Motor neuron (in vitro differentiated cells): ENCODE measurements around the gene NRXN3. TPM values are rescaled to one million over a fixed set of nuclear protein-coding genes. Genes with fewer than 3 reads are reported as not detected.
A peak's percentile ranks its signal among the peaks of the same experiment; 100 is the strongest.

Source experiments
- ATAC-seq, 8 experiments: fragments of 200-7000 bp; cut with Tn5 transposase; replicated peaks in 6 of 8; 2 replicates each; pipeline ENCODE4 v1.8.0; 2021; ENCODE audit warnings: mild to moderate bottlenecking in 8 of 8, moderate library complexity in 8 of 8
- H3K27ac ChIP-seq, 2 donors: fragments of 250-450 bp; sonication (Bioruptor Pico); 2 replicates each; pipeline ENCODE4 v1.9.0; 2021; ENCODE audit warnings: antibody characterized with exemption in 2 of 2, mild to moderate bottlenecking in 2 of 2, moderate library complexity in 1 of 2
- H3K4me1 ChIP-seq, 2 donors: fragments of 250-450 bp; sonication (Bioruptor Pico); replicated peaks in 1 of 2; 2 replicates each; pipeline ENCODE4 v1.6.1; 2021; ENCODE audit warnings: antibody characterized with exemption in 2 of 2, mild to moderate bottlenecking in 2 of 2, moderate library complexity in 1 of 2
- H3K4me3 ChIP-seq, 5 donors: fragments of 250-450 bp; sonication (Bioruptor Pico); 2 replicates each; pipeline ENCODE4 v1.9.0; 2021; ENCODE audit warnings: antibody characterized with exemption in 5 of 5, mild to moderate bottlenecking in 5 of 5, moderate library complexity in 4 of 5
- whole genome bisulfite sequencing, 10 experiments: fragments of 450-650 bp; shearing (Covaris generic); methylation state at CpG; one replicate each; pipeline ENCODE4 v1.0.0; 2022; 5-methylcytosine and 5-hydroxymethylcytosine counted together
- in situ Hi-C, 9 experiments: fragments of 400-800 bp; cut with MboI; loops; one replicate each; pipeline ENCODE4 v1.15.0; 2021; ENCODE audit warnings: low sequenced_read_pairs in 9 of 9, low pct_unique_long_range_greater_than_20kb in 2 of 9; ENCODE audit not compliant: unreplicated experiment in 9 of 9
- total RNA-seq, 8 experiments: library from RNA; unstranded; fragments of 300-600 nt; gene quantifications; 2 replicates each; pipeline versions ENCODE4 v1.2.3 to v1.2.4, GENCODE V29; 2022

The NRXN3 gene
- total RNA-seq, 8 experiments from 2014 or later: 1.1 to 16.5 (median 12.9) TPM

DNA sequence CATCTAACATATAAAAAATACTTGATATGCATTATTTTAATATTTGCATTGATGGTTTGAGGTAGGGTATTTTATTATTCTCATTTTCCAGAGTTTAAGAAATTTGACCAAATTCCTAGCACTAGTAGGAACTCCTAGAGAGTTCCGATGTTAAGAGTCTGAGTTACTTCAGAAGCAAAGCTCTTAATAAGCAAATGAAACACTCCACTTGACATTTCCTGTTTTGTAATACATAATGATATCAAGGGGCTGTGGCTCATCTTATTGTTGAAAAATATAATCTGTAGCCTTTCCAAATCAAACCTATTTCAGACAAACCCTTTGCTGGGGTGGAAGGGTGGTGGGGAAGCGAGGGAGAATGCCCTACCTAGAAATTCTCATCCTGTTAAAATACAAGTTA, 1685.6 kb downstream of the NRXN3 start:
- in situ Hi-C loops: no loop called here
- no peak overlapping the region for H3K27ac ChIP-seq
- H3K4me1 ChIP-seq: peaks cover 4 to 6% of the 10 kb centered on the region in 2 donors
- no peak for ATAC-seq
- H3K4me3 ChIP-seq: no peak overlapping the region
- 47 to 100% (median 88%) methylated on average over 1 to 2 of the region's 2 CpGs; no CpG with 5 or more reads in 2 of the 10 experiments for WGBS, 10 experiments

DNA sequence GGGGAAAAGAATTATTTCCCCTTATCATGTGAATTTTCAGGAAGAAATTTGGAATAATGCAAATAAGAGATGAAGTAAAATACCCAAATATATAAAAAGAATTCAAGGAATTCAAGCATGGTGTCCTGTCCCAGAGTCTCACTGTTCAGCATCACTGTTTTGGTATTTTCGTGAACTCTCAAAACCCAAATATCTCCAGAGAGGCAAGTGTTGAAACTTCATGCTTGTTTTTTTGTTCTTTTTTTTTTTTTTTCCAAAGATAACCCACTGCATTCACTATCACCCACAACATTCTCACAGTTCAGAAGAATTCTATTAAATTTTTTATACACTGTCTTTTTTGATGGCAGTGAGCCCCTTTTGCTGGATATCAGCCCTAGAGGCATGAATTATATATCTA, 1686.2 kb downstream of the NRXN3 start:
- Histone ChIP-seq H3K4me3 (no peak overlapping the region), H3K27ac (no peak overlapping the region), H3K4me1 (peaks cover 4 to 6% of the 10 kb centered on the region in 2 donors)
- in situ Hi-C loops: no loop called here
- ATAC-seq: no peak
- 29 to 100% (median 71%) methylated on average over 1 of the region's 1 CpG; no CpG with 5 or more reads in 2 of the 10 experiments for WGBS, 10 experiments

DNA sequence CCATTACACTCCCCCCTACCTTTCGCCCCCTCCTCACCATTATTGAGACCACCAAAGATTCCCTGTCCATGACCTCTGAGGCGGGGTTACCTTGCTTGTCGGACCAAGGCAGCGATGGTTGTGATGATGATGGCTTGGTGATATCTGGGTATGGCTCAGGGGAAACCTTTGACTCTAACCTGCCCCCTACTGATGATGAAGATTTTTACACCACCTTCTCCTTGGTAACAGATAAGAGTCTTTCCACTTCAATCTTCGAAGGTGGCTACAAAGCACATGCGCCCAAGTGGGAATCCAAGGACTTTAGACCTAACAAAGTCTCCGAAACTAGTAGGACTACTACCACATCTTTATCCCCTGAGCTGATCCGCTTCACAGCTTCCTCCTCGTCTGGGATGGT, 1690.9 kb downstream of the NRXN3 start:
- ATAC-seq: no peak
- no peak overlapping the region for H3K4me3 ChIP-seq
- in situ Hi-C loops: no loop called here
- WGBS, 10 experiments: 38 to 100% (median 82%) methylated on average over 1 to 9 of the region's 9 CpGs
- peaks cover 0 to 4% of the 10 kb centered on the region in 2 donors for H3K4me1 ChIP-seq
- no peak overlapping the region for H3K27ac ChIP-seq

DNA sequence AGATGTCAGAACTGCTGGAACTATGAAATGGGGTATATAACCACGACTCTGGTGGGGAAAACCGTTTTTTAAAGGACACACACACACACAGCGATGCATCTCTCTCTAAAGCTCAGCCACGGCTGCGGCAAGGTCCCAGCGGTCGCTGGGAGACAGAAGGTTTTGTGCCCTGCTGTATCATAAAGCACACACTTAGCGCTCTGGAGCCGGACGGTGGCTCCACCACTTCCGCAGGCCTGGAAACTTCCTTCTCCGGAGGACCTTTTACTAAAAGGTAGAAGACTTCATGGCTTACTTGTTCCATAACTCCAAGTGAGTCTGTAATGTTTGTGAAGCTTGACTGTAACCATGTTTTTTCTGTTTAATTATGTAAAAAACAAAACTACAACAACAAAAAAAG, 1691.9 kb downstream of the NRXN3 start:
- Histone ChIP-seq H3K4me1 (peaks cover 0 to 4% of the 10 kb centered on the region in 2 donors), H3K4me3 (no peak overlapping the region), H3K27ac (no peak overlapping the region)
- ATAC-seq: no peak
- WGBS, 10 experiments: 74 to 100% (median 95%) methylated on average over 2 to 10 of the region's 12 CpGs
- in situ Hi-C loops: no loop called here

DNA sequence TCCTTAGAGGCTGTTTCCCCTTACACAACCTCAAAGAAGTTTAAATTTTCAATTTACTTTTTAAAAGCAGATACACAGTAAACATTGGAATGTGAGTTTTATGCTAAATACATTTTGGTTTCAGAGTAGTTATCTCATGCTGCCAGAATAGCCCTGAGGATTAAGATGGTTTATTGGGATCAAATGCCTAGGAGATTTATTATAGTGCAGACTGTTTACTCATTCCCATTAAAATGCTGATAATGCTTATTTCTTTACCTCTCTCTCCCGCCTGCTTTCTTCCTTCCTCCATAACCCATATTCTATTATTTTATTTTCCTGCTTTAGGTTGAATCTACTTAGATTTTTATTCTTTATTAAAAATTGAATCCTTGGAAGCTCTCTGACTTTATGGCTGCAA, 1701.0 kb downstream of the NRXN3 start:
- no peak overlapping the region for H3K27ac ChIP-seq
- in situ Hi-C loops: no loop called here
- ATAC-seq: peak in 1 of 8 experiments; percentile 69
- peaks cover 0 to 7% of the 10 kb centered on the region in 2 donors for H3K4me1 ChIP-seq
- 17 to 100% (median 83%) methylated on average over 1 of the region's 1 CpG; no CpG with 5 or more reads in 1 of the 10 experiments for WGBS, 10 experiments
- H3K4me3 ChIP-seq: no peak overlapping the region

DNA sequence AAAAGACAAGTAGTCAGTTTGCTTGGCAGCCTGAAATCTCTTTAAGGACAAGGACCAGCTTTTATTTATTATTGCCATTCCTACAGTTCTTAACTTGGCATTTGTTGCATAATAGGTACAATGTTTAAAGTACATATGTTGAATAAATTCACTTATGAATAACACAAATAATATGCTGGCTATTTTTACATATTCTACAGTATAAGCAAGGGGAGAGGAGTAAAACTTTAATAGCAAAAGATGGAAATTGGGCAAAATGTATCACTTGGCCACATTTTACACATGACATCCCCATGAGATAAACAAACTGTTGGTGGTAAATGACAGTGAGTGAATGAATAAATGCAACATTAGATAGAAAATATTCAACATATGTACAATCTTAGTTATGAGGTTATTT, 1708.1 kb downstream of the NRXN3 start:
- ATAC-seq: peak in 1 of 8 experiments; percentile 82
- Histone ChIP-seq H3K4me3 (no peak overlapping the region), H3K4me1 (peaks cover 7 to 24% of the 10 kb centered on the region in 2 donors), H3K27ac (no peak overlapping the region)
- in situ Hi-C loops: no loop called here

DNA sequence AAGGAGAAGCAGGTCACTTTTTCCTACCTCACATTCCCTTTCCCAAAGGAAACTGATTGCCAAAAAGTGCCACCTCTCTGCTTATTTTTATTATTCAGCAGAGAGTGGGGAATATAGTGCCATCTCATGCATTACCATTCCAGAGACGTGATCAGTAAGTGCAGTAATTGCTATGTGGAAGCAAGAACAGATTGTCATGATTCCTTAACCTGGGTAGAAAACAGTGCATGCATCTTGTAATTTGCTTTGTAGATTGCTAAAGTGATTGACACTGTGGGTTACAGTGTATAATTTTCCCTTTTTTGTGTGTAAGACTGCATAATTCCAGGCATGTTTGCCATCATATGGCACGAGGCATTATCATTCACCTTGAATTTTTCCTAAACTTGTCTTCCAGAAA, 1708.6 kb downstream of the NRXN3 start:
- H3K4me3 ChIP-seq: no peak overlapping the region
- no peak overlapping the region for H3K27ac ChIP-seq
- peaks cover 7 to 24% of the 10 kb centered on the region in 2 donors for H3K4me1 ChIP-seq
- in situ Hi-C loops: no loop called here
- ATAC-seq: peak in 1 of 8 experiments; percentile 36
- 33 to 100% (median 80%) methylated on average over 1 to 2 of the region's 2 CpGs; no CpG with 5 or more reads in 1 of the 10 experiments for WGBS, 10 experiments

DNA sequence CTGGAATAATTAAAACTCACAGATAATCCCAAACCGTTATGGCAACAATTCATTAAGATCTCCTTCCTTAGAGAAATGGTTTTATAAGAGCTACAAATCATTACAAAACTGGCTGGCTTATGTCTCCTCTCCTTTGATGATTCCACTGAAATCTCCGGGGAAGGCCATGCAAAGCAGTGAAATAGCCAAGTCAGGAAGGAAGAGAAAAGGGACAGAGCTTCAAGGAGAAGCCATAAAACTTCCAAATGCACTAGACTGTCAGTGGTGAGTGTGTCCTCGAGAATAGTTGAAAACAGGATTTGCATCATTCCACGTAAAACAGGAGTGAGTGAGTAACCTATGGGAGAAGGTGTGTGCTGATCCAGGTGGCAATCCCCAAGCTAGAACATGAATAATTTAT, 1711.1 kb downstream of the NRXN3 start:
- in situ Hi-C loops: no loop called here
- Histone ChIP-seq H3K27ac (no peak overlapping the region), H3K4me1 (peaks cover 7 to 24% of the 10 kb centered on the region in 2 donors), H3K4me3 (no peak overlapping the region)
- peak in 4 of 8 experiments; percentile 18 to 83 (median 69) for ATAC-seq
- 14 to 81% (median 40%) methylated on average over 1 to 4 of the region's 4 CpGs; no CpG with 5 or more reads in 1 of the 10 experiments for WGBS, 10 experiments

DNA sequence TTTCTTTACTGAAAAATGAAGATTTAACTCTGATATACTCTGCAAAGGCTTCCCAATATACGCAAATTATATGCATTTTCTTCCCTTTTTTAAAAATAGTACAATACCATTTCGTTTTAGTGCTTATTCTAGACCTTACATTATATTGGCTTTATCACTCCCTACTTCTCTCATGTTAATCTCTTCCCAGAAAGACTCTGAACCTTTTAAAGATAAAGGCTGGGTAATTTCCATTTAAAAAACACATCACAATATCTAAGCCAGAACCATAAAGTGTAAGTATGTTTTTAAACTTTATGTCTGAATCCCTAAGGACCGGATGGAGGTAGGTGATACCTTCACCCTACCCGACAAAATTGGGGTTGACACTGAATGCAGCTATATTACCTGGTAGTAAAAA, 1720.4 kb downstream of the NRXN3 start:
- H3K27ac ChIP-seq: no peak overlapping the region
- WGBS, 10 experiments: 11 to 96% (median 66%) methylated on average over 2 to 4 of the region's 4 CpGs
- ATAC-seq: no peak
- in situ Hi-C loops: no loop called here
- H3K4me1 ChIP-seq: no peaks in the 10 kb centered on the region
- H3K4me3 ChIP-seq: no peak overlapping the region

DNA sequence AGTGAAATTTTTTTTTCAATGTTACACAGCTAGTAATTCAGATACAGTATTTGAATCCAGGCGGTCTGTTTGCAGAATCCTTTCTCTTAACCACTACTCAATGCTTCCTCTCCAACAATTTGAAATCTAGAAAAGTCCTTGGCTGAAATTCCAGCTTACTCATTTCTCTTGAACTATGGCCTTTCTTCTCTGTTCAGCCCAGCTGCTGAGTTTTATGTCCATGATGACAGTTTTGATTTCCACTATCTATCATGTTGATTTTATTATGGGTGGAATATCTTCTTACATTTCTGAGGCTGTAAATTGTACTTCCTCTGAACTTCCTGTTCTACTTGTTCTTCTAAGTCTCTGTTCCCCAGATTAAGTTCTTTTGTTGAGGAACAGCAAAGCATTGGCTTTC, 1725.8 kb downstream of the NRXN3 start:
- Histone ChIP-seq H3K4me1 (no peaks in the 10 kb centered on the region), H3K4me3 (no peak overlapping the region), H3K27ac (no peak overlapping the region)
- peak in 4 of 8 experiments; percentile 13 to 93 (median 58) for ATAC-seq
- in situ Hi-C loops: no loop called here
- 0 to 100% (median 88%) methylated on average over 1 of the region's 1 CpG for WGBS, 10 experiments

DNA sequence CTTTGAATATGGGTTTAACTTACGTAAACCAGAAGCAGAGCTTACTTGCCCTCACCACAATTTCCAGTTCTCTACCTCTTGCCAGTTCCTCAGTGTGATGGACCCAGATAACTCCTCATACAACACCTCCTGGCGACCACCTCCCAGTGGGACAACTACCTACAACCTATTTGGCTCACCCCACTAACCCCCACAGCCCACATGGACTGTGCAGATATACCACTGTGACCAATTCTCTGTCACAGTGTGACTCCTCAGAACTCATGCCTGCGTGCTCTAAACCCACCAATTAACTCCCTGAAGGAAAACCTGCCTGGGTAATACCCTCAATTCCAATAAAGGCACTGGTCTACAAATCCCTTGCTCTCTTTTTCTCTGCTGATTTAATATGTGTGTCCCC, 1729.4 kb downstream of the NRXN3 start:
- no peak for ATAC-seq
- Histone ChIP-seq H3K4me1 (no peaks in the 10 kb centered on the region), H3K27ac (no peak overlapping the region), H3K4me3 (no peak overlapping the region)
- 55 to 100% (median 72%) methylated on average over 1 to 3 of the region's 3 CpGs; no CpG with 5 or more reads in 4 of the 10 experiments for WGBS, 10 experiments
- in situ Hi-C loops: no loop called here

DNA sequence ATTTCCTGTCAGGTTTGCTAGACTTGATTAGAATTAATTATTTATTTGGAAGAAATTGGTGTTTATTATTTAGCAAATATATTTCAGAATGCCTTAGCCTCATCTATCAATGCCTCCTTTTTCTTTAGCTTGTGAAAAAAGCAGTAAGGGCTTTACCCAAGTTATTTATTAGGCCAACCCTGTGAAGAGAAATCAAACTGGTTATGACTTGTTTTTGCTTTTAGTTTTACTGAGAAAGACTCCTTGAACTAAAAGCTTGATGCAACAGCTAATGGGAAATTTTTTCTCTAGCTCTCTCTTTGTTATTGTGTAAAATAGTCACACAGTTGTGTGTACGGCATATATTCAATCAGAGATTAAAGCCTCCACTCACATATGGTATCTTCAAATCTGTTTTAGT, 1734.3 kb downstream of the NRXN3 start:
- Histone ChIP-seq H3K4me3 (no peak overlapping the region), H3K4me1 (no peaks in the 10 kb centered on the region)
- 43 to 100% (median 71%) methylated on average over 1 of the region's 1 CpG; no CpG with 5 or more reads in 1 of the 10 experiments for WGBS, 10 experiments

DNA sequence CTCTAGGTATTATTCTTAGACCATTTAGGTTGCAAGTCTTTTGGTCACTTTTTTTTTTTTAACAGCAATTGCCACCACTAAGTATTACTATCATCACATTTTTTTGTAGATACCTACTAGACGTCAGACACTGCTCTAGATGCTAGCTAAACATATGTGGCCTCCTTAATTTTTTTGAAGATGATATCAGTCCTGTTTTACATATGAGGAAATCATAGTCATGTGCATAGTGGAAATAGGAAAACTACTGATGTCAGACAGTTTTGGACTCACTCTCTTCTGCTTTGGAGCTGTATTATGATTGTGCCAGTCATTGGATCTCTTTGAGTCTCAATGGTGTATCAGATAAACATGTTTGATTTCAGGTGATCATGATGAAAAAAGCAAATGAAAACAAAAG, 1736.8 kb downstream of the NRXN3 start:
- peaks cover 0 to 2% of the 10 kb centered on the region in 2 donors for H3K4me1 ChIP-seq
- H3K4me3 ChIP-seq: no peak overlapping the region
- WGBS, 10 experiments: 0 to 100% (median 75%) methylated on average over 1 of the region's 1 CpG; no CpG with 5 or more reads in 3 of the 10 experiments
- in situ Hi-C loops: no loop called here
- H3K27ac ChIP-seq: no peak overlapping the region
- peak in 1 of 8 experiments; percentile 92 for ATAC-seq

More for the DNA sequence above, 1734.3 kb downstream of the NRXN3 start:
- H3K27ac ChIP-seq: no peak overlapping the region
- in situ Hi-C loops: no loop called here
- peak in 4 of 8 experiments; percentile 24 to 62 (median 46) for ATAC-seq

DNA sequence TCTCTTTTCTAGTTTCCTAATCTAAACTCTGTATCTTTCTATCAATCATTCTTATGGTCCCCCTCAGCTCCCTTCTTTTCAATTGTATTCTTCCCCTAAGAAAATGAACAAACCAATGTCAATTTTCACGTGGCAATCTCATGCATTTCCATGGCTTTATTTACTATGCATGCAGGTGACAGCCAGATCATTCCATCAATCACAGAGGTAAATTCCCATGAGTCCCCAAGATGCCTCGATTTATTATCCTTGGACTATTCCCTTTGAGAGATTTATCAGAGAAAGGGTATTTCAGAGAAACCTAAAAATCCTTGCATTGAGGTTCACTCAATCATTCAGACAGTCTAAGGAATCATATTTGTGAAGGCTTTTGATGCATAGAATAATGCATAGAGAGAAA, 1739.9 kb downstream of the NRXN3 start:
- no peak overlapping the region for H3K4me3 ChIP-seq
- ATAC-seq: peak in 1 of 8 experiments; percentile 18
- 7 to 72% (median 38%) methylated on average over 1 to 2 of the region's 2 CpGs for WGBS, 10 experiments
- H3K27ac ChIP-seq: no peak overlapping the region
- H3K4me1 ChIP-seq: peaks cover 0 to 2% of the 10 kb centered on the region in 2 donors
- in situ Hi-C loops: no loop called here
